Neural progenitor cell (in vitro differentiated cells): ENCODE data around the gene SMNDC1.

ENCODE experiments used
- CTCF ChIP-seq: fragments of 200-600 bp; sonication (generic); IDR thresholded peaks from 2 replicates; pipeline ENCODE4 v1.5.1; 2017; ENCODE audit warnings: antibody characterized with exemption, mild to moderate bottlenecking
- EZH2phosphoT487 ChIP-seq: fragments of 200-600 bp; sonication (generic); IDR thresholded peaks from 2 replicates; pipeline ENCODE4 v1.6.1; 2017; ENCODE audit warnings: antibody characterized with exemption

- TF ChIP-seq EZH2phosphoT487 (no peak), CTCF (no peak)
Observed at GRCh38 chr10:110353244-110354119, 48.8 kb upstream of the SMNDC1 start.
